Osteocyte (in vitro differentiated cells): Measurements from ENCODE around the gene ODAD3. TPM values are rescaled to one million over a fixed set of nuclear protein-coding genes. Genes with fewer than 3 reads are reported as not detected.

Source experiments
- DNase-seq: peaks from one replicate; pipeline ENCODE4 v3.0.0; 2021; ENCODE audit warnings: mixed read lengths; ENCODE audit not compliant: unreplicated experiment; ENCODE audit errors: extremely low spot score
- H3K27ac Mint-ChIP-seq: one replicate; pipeline ENCODE4 v1.8.0; 2021; ENCODE audit warnings: mild to moderate bottlenecking, mixed read lengths; ENCODE audit not compliant: unreplicated experiment
- H3K27me3 Mint-ChIP-seq: one replicate; pipeline ENCODE4 v1.8.0; 2021; ENCODE audit warnings: mixed read lengths; ENCODE audit not compliant: unreplicated experiment
- H3K36me3 Mint-ChIP-seq: one replicate; pipeline ENCODE4 v1.8.0; 2021; ENCODE audit warnings: mixed read lengths; ENCODE audit not compliant: unreplicated experiment
- H3K4me1 Mint-ChIP-seq: one replicate; pipeline ENCODE4 v1.8.0; 2021; ENCODE audit warnings: mixed read lengths; ENCODE audit not compliant: unreplicated experiment
- H3K4me3 Mint-ChIP-seq: one replicate; pipeline ENCODE4 v1.8.0; 2021; ENCODE audit warnings: mild to moderate bottlenecking, moderate library complexity, mixed read lengths; ENCODE audit not compliant: unreplicated experiment
- H3K9me3 Mint-ChIP-seq: one replicate; pipeline ENCODE4 v1.8.0; 2021; ENCODE audit warnings: mixed read lengths; ENCODE audit not compliant: unreplicated experiment
- total RNA-seq: library from RNA; stranded (reverse); gene quantifications from 2 replicates; pipeline ENCODE4 v1.2.1, GENCODE V29; 2021
- TF ChIP-seq, protein P1 (sequence below): fragments of 200-600 bp; sonication (generic); IDR thresholded peaks from 2 replicates; pipeline ENCODE4 v1.5.0; 2021; ENCODE audit warnings: antibody characterized with exemption, mild to moderate bottlenecking, moderate library complexity

The ODAD3 gene
- total RNA-seq, 1 donor from 2014 or later = not detected

DNA sequence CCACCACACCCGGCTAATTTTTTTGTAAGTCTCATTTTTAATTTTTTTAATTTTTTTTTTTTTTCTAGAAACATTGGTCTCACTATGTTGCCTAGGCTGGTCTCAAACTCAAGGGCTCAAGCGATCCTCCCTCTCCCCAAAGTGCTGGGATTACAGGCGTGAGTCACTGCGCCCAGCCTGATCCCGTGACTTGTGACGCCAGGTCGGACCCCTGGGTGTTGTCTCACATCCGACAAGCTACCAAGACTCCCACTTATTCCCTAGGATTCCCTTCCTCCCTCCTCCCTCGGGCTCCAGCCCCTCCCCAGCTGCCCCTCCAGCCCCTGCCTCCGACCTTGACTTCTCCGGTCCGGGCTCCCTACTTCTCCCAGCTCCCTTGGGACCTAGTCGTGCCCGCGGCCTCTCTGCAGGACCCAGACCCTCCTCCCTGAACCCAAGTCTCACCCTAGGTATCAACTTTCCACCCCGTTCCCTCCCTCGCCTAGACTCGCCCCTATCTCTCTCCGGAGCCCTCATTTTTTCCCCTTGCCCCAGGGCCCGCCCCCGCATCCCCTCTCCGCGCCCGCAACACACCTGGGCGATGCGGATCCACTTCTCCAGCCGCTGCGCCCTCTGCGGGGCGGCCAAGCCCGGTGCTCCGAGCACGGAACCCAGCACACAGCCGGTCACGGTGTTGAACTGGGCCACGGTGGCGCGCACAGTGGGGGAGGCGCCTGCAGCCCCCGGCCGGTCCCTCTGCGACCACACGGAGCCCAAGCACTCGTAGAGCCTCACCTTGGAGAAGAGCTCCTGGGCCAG is 28.9 kb downstream of the ODAD3 start:
- Mint-ChIP-seq H3K27ac (no peak overlapping the region), H3K4me1 (peaks cover 2% of the 10 kb centered on the region), H3K27me3 (peaks cover 4% of the 10 kb centered on the region), H3K9me3 (no peaks in the 10 kb centered on the region), H3K4me3 (no peak overlapping the region), H3K36me3 (no peaks in the 10 kb centered on the region)
- DNase-seq = no peak
- TF ChIP-seq, protein P1, sequence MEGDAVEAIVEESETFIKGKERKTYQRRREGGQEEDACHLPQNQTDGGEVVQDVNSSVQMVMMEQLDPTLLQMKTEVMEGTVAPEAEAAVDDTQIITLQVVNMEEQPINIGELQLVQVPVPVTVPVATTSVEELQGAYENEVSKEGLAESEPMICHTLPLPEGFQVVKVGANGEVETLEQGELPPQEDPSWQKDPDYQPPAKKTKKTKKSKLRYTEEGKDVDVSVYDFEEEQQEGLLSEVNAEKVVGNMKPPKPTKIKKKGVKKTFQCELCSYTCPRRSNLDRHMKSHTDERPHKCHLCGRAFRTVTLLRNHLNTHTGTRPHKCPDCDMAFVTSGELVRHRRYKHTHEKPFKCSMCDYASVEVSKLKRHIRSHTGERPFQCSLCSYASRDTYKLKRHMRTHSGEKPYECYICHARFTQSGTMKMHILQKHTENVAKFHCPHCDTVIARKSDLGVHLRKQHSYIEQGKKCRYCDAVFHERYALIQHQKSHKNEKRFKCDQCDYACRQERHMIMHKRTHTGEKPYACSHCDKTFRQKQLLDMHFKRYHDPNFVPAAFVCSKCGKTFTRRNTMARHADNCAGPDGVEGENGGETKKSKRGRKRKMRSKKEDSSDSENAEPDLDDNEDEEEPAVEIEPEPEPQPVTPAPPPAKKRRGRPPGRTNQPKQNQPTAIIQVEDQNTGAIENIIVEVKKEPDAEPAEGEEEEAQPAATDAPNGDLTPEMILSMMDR = peak; percentile 28

GRCh38 chr19:11404588-11405222 is 30.2 kb downstream of the ODAD3 start:
- Mint-ChIP-seq H3K4me1 (peaks cover 2% of the 10 kb centered on the region), H3K36me3 (no peaks in the 10 kb centered on the region), H3K4me3 (no peak overlapping the region), H3K27ac (no peak overlapping the region), H3K27me3 (no peaks in the 10 kb centered on the region), H3K9me3 (no peaks in the 10 kb centered on the region)
- TF ChIP-seq, protein P1 = no peak
- no peak for DNase-seq

GRCh38 chr19:11401808-11402543 is 32.9 kb downstream of the ODAD3 start:
- Mint-ChIP-seq H3K4me3 (no peak overlapping the region), H3K9me3 (no peaks in the 10 kb centered on the region), H3K4me1 (peaks cover 2% of the 10 kb centered on the region), H3K27me3 (peaks cover under 1% of the 10 kb centered on the region), H3K27ac (no peak overlapping the region), H3K36me3 (no peaks in the 10 kb centered on the region)
- no peak for DNase-seq
- TF ChIP-seq, protein P1 = no peak

- H3K4me1 Mint-ChIP-seq = peaks cover 2% of the 10 kb centered on the region
- TF ChIP-seq, protein P1 = no peak
- H3K4me3 Mint-ChIP-seq = no peak overlapping the region
- no peak overlapping the region for H3K27ac Mint-ChIP-seq
- no peaks in the 10 kb centered on the region for H3K36me3 Mint-ChIP-seq
- DNase-seq = no peak
- H3K27me3 Mint-ChIP-seq = peaks cover 4% of the 10 kb centered on the region
- no peaks in the 10 kb centered on the region for H3K9me3 Mint-ChIP-seq
These were observed 34.1 kb downstream of the ODAD3 start for GRCh38 chr19:11400798-11401197.

- Mint-ChIP-seq H3K4me1 (peaks cover under 1% of the 10 kb centered on the region), H3K4me3 (no peak overlapping the region), H3K27ac (no peak overlapping the region), H3K36me3 (no peaks in the 10 kb centered on the region), H3K9me3 (no peaks in the 10 kb centered on the region), H3K27me3 (peaks cover 10% of the 10 kb centered on the region)
- TF ChIP-seq, protein P1 = no peak
- no peak for DNase-seq
These were observed 35.3 kb downstream of the ODAD3 start for GRCh38 chr19:11399667-11400066.
